ENCODE data around the gene DNAI4. TPM values are rescaled to one million over a fixed set of nuclear protein-coding genes. Genes with fewer than 3 reads are reported as not detected.
"Not testable (repeated sequence)": the region's sequence is repeated elsewhere in the genome, so short reads cannot be mapped to it uniquely, and the experiment has no call there.

Gene DNAI4
- total RNA-seq, 1 donor from 2014 or later = 10.3 TPM

DNA sequence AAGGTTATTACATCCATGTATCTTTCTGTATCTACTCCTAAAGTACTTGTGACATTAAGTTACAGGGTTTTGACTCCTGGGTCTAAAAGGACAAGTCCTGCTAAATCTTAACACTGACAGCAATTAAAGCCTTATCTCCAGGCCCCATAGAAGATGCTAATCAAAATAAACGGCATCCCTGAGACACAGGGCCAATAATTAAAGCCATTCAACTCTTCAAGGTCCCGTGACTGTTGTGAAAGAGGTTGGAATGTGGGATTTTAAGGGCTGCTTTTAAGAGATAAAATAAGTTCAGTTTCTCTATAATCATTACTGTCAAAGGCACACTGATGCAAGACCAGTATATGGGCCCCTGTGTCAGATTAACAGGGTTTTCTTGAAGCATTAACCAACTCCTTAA, 8.3 kb downstream of the DNAI4 start:
- TF ChIP-seq, protein P1, sequence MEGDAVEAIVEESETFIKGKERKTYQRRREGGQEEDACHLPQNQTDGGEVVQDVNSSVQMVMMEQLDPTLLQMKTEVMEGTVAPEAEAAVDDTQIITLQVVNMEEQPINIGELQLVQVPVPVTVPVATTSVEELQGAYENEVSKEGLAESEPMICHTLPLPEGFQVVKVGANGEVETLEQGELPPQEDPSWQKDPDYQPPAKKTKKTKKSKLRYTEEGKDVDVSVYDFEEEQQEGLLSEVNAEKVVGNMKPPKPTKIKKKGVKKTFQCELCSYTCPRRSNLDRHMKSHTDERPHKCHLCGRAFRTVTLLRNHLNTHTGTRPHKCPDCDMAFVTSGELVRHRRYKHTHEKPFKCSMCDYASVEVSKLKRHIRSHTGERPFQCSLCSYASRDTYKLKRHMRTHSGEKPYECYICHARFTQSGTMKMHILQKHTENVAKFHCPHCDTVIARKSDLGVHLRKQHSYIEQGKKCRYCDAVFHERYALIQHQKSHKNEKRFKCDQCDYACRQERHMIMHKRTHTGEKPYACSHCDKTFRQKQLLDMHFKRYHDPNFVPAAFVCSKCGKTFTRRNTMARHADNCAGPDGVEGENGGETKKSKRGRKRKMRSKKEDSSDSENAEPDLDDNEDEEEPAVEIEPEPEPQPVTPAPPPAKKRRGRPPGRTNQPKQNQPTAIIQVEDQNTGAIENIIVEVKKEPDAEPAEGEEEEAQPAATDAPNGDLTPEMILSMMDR (IDR thresholded peaks at IDR 0.05) = no peak
- no peak for TF ChIP-seq POLR2AphosphoS5 (IDR thresholded peaks at IDR 0.05; ENCODE audit: insufficient read depth in 1 of 2, low read depth in 1 of 2)
- no peak for TF ChIP-seq POLR2A (IDR thresholded peaks at IDR 0.05)
- Histone ChIP-seq H3K4me1 (no peaks in the 10 kb centered on the region), H3K4me3 (no peak overlapping the region), H3K27me3 (no peaks in the 10 kb centered on the region), H3K9me3 (no peaks in the 10 kb centered on the region), H3K36me3 (no peaks in the 10 kb centered on the region), H3K27ac (no peak overlapping the region)
- intact Hi-C loops (cut with DNase I) = no loop called here
- no peak for DNase-seq (ENCODE audit: extremely low spot score in 2 of 2)

DNA sequence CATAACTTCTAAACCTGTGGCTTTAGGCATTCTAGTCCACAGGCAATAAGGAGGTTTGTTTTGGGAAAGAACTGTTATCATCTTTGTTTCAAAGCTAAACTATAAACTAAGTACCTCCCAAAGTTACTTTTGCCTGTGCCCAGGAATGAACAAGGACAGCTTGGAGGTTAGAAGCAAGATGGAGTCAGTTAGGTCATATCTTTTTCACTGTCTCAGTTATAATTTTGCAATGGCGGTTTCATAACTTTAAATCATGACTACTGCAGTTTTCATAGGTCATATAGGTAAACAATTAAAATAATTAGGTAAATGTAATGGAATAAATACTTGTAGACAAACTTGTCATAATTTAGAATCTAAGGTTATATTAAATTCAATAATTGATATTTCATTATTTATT, 9.5 kb downstream of the DNAI4 start:
- H3K27ac ChIP-seq; H3K27me3 ChIP-seq; H3K4me1 ChIP-seq; H3K36me3 ChIP-seq; intact Hi-C loops (cut with DNase I); H3K9me3 ChIP-seq; H3K4me3 ChIP-seq; DNase-seq (ENCODE audit: extremely low spot score in 2 of 2): not testable (repeated sequence)

DNA sequence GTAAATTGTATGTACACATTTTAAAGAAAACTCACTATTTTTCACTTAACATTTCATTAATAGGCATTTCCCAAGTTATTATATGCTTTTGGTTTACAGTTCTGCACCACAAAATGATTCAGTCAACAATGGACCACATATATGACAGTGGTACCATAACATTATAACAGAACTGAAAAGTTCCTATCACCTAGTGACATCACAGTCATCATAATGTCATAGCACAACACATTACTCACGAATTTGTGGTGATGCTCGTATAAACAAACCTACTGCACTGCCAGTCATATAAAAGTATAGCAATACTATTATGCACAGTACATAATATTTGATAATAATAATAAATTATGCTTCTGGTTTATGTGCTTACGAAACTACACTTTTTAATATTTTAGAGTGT, 30.9 kb downstream of the DNAI4 start:
- Histone ChIP-seq H3K27ac (no peak overlapping the region), H3K36me3 (no peaks in the 10 kb centered on the region), H3K4me1 (no peaks in the 10 kb centered on the region), H3K27me3 (no peaks in the 10 kb centered on the region), H3K4me3 (no peak overlapping the region), H3K9me3 (no peaks in the 10 kb centered on the region)
- TF ChIP-seq, protein P1 (IDR thresholded peaks at IDR 0.05) = no peak
- TF ChIP-seq POLR2A (IDR thresholded peaks at IDR 0.05) = no peak
- no peak for TF ChIP-seq POLR2AphosphoS5 (IDR thresholded peaks at IDR 0.05; ENCODE audit: insufficient read depth in 1 of 2, low read depth in 1 of 2)
- intact Hi-C loops (cut with DNase I) = no loop called here
- DNase-seq (ENCODE audit: extremely low spot score in 2 of 2) = no peak

DNA sequence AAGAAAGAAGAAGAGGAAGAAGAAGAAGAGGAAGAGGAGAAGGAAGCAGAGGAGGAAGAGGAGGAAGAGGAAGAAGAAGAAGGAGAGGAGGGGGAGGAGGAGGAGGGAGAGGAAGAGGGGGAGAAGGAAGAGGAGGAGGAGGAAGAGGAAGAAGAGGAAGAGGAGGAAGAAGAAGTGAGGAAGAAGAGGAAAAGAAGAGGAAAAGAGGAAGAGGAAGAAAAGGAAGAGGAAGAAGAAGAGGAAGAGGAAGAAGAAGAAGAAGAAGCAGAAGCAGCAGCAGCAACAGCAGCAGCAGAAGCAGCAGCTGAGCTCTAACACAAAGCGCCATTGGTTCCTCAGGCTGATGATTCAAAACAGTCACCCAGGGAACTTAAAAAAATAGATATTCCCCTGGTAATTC, 34.0 kb downstream of the DNAI4 start:
- no peaks in the 10 kb centered on the region for H3K36me3 ChIP-seq
- no peak for DNase-seq (ENCODE audit: extremely low spot score in 2 of 2)
- H3K9me3 ChIP-seq = no peaks in the 10 kb centered on the region
- TF ChIP-seq POLR2A (IDR thresholded peaks at IDR 0.05) (no peak), POLR2AphosphoS5 (IDR thresholded peaks at IDR 0.05; ENCODE audit: insufficient read depth in 1 of 2, low read depth in 1 of 2) (no peak)
- TF ChIP-seq, protein P1 (IDR thresholded peaks at IDR 0.05) = no peak
- intact Hi-C loops (cut with DNase I) = no loop called here
- no peak overlapping the region for H3K27ac ChIP-seq
- H3K4me1 ChIP-seq = no peaks in the 10 kb centered on the region
- H3K27me3 ChIP-seq = no peaks in the 10 kb centered on the region
- H3K4me3 ChIP-seq = no peak overlapping the region

DNA sequence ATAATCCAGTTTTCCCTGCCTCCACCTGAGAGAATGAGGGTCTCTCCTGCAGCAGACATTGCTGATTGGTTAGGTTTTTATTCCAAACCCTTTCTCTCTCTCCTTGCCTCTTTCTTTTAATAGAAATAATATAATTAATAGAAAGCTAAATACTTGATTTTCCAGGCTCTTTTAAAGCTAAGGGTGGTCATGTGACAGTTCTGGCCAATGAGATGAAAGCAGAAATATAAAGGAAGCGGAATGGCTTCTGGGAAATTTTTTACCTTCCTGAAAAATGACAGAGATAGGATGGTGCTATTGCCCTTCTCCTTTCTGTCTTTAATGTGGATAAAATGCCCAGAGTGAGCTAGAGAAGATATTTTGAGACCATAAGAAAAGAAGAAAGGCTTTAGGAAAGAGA, 35.6 kb downstream of the DNAI4 start:
- no peak for TF ChIP-seq POLR2A (IDR thresholded peaks at IDR 0.05)
- TF ChIP-seq, protein P1 (IDR thresholded peaks at IDR 0.05) = no peak
- no peak for TF ChIP-seq POLR2AphosphoS5 (IDR thresholded peaks at IDR 0.05; ENCODE audit: insufficient read depth in 1 of 2, low read depth in 1 of 2)
- H3K4me3 ChIP-seq = no peak overlapping the region
- no peaks in the 10 kb centered on the region for H3K36me3 ChIP-seq
- no peak overlapping the region for H3K27ac ChIP-seq
- H3K27me3 ChIP-seq = no peaks in the 10 kb centered on the region
- H3K4me1 ChIP-seq = no peaks in the 10 kb centered on the region
- H3K9me3 ChIP-seq = no peaks in the 10 kb centered on the region
- no peak for DNase-seq (ENCODE audit: extremely low spot score in 2 of 2)
- intact Hi-C loops (cut with DNase I) = no loop called here

DNA sequence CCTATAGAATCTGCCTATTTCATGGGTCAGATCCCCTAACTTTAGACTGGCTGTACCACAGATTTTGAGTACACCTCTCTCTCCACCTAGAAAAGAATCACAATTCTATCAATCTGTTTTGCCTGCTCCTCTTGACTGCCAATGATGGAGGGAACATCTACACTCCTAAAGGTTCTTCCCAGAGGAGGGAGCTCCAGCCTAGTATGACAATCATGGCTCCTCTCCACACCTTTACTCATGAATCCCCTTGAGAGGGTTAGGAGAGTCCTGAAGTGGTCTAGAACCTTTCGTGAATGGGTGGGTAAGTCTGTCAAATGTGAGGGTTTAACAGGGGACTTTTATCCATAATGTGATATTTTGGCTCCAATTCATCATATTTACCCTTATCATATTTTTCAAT, 48.0 kb downstream of the DNAI4 start:
- H3K36me3 ChIP-seq = no peaks in the 10 kb centered on the region
- DNase-seq (ENCODE audit: extremely low spot score in 2 of 2) = no peak
- no peak overlapping the region for H3K4me3 ChIP-seq
- intact Hi-C loops (cut with DNase I) = no loop called here
- no peaks in the 10 kb centered on the region for H3K27me3 ChIP-seq
- H3K27ac ChIP-seq = no peak overlapping the region
- no peaks in the 10 kb centered on the region for H3K4me1 ChIP-seq
- no peak for TF ChIP-seq POLR2AphosphoS5 (IDR thresholded peaks at IDR 0.05; ENCODE audit: insufficient read depth in 1 of 2, low read depth in 1 of 2)
- no peak for TF ChIP-seq POLR2A (IDR thresholded peaks at IDR 0.05)
- TF ChIP-seq, protein P1 (IDR thresholded peaks at IDR 0.05) = no peak
- peaks cover 3% of the 10 kb centered on the region for H3K9me3 ChIP-seq
